NCI-H2227 (cell line): ENCODE results near the gene TJAP1.
"Not testable (repeated sequence)": the region's sequence is repeated elsewhere in the genome, so short reads cannot be mapped to it uniquely, and the experiment has no call there.

Experiments used
- DNase-seq: peaks from one replicate; lab custom pipeline; 2025; ENCODE audit not compliant: unreplicated experiment; lab: John Stamatoyannopoulos, UW

Gene TJAP1

DNA sequence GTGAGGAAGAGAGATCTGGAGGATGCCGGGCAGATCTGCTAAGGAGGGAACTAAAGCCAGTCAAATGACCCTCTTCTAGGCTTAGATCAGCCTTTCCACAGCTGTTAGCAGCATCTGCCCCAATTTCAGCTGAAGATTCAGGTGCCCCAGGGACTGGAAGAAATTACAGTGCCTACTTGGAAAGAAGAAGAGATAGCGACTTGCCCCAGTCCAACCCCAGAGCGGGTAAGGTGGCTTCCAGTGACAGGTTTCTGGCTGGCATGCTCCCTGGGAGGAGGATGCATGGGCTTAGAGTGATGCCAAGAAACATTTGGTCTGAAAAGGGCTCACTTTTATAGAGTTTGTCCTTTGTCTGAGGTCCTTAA is 620 bp downstream of the TJAP1 start:
- DNase-seq, result no peak

- DNase-seq, result no peak
Observed at GRCh38 chr6:43481075-43481474, 3.7 kb downstream of the TJAP1 start.

GRCh38 chr6:43481591-43482236 is 4.3 kb downstream of the TJAP1 start:
- no peak for DNase-seq

GRCh38 chr6:43488667-43489276 is 11.4 kb downstream of the TJAP1 start:
- no peak for DNase-seq

DNA sequence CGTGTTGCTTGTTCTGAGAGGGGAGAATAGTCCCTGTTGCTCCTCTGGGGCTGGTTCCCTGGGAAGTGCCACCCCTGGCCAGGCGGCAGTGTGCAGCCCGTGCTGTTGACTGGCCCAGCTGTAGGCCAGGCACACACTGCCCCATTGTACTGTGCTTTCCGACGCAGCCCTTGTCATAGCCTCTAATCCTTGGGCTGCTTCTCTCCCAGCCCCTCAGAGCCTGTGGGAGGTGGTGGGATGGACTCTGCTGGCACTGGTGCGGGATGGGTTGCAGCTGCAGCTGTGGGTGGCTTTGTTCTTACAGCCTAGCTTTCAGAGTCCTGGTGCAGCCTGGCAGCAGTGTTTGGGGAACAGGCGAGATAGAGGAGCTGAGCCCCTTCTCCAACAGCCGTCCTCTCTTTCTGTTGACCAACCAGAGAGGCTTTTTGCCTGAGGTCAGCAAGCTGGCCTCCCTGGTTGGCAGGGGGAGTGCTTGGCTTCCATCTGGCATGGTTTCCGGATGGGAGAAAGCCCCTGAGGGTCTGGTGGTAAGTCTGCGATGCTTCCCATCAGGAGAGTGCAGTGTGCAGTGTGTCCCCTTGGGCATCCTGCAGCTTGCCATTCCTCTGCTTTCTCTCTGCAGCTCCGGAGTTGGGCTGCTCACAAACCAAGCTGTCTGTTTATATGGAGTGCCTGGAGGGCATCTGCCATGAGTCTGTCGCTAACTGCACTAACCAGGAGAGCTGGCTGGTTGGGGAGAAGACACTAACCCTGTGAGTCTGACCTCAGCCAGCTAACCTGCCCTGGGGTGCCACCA is 12.1 kb downstream of the TJAP1 start:
- no peak for DNase-seq

GRCh38 chr6:43490523-43490939 is 13.2 kb downstream of the TJAP1 start:
- no peak for DNase-seq

- DNase-seq, result no peak
Observed at GRCh38 chr6:43491750-43492661, 14.6 kb downstream of the TJAP1 start.

- DNase-seq, result no peak
Observed at GRCh38 chr6:43492673-43493072, 15.3 kb downstream of the TJAP1 start.

- no peak for DNase-seq
Observed at GRCh38 chr6:43493230-43493629, 15.9 kb downstream of the TJAP1 start.

DNA sequence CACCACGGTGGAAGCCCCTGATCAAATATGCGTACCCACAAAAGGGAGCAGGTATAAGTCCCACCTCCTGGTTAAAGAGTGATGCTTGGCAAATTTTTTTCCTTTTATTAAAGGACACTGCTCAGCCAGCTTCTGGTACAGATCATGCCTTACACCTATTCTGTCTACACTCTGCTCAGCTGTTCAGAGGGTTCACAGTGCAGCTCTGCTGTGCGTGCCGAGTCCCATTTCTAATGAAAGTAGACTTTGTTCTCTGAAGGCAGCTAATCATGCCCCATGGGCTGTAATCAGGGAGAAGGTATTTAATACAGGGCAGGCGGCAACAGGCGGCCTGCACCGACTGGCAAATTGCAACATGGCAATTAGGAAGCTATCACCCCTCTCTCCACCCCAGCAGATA is 16.5 kb downstream of the TJAP1 start:
- DNase-seq, result no peak

GRCh38 chr6:43494321-43494720 is 17.0 kb downstream of the TJAP1 start:
- DNase-seq, result no peak

- no peak for DNase-seq
Observed at GRCh38 chr6:43494766-43495165, 17.4 kb downstream of the TJAP1 start.

- no peak for DNase-seq
Observed at GRCh38 chr6:43495409-43495941, 18.1 kb downstream of the TJAP1 start.

DNA sequence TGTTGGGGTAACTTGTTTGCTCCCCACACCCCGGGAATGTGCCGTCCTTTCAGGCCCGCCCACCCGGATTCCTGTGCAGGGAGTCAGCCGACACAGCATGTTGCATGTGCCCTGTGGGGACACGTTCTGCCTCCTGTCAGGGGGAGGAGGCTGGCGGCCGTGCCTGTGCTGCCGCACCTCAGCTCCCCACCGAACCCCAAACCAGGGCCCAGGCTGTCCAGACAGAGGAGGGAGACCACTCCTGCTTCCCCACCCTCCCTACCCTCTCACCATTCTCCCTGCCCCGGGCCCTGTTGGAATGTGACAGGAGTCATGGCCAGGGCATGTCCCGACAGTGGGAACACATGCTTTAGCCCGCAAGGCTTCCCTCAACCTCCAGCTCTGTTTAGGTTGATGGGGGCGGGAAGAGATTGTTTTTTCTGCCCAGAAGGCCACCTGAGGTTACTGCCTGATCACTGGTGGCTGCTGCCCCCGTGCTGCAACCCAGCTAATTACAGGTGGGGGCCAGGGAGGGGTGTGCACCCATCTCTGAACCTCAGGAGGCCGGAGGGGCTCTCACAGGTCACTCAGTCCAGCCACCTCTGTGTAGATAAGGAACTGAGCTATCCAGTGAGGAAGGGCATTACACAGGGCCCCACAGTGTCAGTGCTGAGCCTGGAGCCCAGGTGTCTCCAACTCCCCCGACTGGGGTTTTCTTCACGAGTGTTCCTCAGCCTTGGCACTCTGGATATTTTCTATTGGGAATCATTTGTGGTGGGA is 19.2 kb downstream of the TJAP1 start:
- no peak for DNase-seq

- DNase-seq, result no peak
Observed at GRCh38 chr6:43497129-43497396, 19.7 kb downstream of the TJAP1 start.

- DNase-seq, result no peak
Observed at GRCh38 chr6:43497689-43498088, 20.3 kb downstream of the TJAP1 start.

- DNase-seq, result not testable (repeated sequence)
Observed at GRCh38 chr6:43498291-43498690, 20.9 kb downstream of the TJAP1 start.

- no peak for DNase-seq
Observed at GRCh38 chr6:43499028-43499815, 21.9 kb downstream of the TJAP1 start.

- no peak for DNase-seq
Observed at GRCh38 chr6:43500921-43501320, 23.6 kb downstream of the TJAP1 start.

DNA sequence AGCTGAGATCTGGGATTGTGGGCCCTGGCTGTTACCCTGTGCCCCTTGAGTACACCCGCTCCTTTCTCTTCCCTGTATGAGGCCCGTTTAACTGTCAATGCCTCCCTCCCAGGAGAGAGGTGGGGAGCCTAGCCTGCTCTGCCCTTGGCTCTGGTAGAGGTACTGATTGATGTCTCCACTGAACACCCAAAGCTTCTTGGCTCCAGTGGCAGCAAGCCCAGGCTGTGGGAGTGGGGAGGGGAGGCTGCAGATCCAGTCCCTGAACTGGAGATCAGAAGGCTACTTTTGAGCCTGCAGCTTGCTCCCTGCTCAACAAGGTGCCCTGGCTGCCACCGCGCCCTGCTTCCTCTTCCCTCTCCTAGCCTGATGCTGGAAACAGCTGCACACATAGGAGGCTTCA is 25.3 kb downstream of the TJAP1 start:
- DNase-seq, result no peak
